ENCODE data around the gene TST.
A peak's percentile ranks its signal among the peaks of the same experiment; 100 is the strongest.

The TST gene

GRCh38 chr22:37019309-37020191 is at the start of gene TST, which contains the start of gene MPST:
Gene TST, minus strand, starts transcription at chr22:37019447. Its CDS starts 715 bp downstream, at chr22:37018732.
Gene MPST, plus strand, starts transcription at chr22:37019742. Its CDS starts 95 bp downstream, at chr22:37019837.
- H2AFZ ChIP-seq (ENCODE audit: low read length) = peak within 1 kb of the TSS; percentile 92

GRCh38 chr22:37068859-37069258 is 49.6 kb upstream of the TST start:
- no peak for DNase-seq
- Histone ChIP-seq H3K4me1 (ENCODE audit: low read length) (no peaks in the 10 kb centered on the region), H3K4me2 (ENCODE audit: low read depth, low read length) (no peak overlapping the region), H3K4me3 (ENCODE audit: low read length) (no peak overlapping the region), H3K79me2 (ENCODE audit: low read length) (no peaks in the 10 kb centered on the region), H3K27me3 (replicated peaks; ENCODE audit: insufficient read depth, low read length) (peaks cover 85% of the 10 kb centered on the region), H4K20me1 (ENCODE audit: insufficient read depth, low read length) (no peaks in the 10 kb centered on the region), H3K9me2 (replicated peaks; ENCODE audit: insufficient read depth, low read length) (no peaks in the 10 kb centered on the region), H3K9ac (ENCODE audit: low read length) (no peak overlapping the region), H3F3A (ENCODE audit: insufficient read depth, low read length) (no peaks in the 10 kb centered on the region), H3K27ac (ENCODE audit: low read length) (no peak overlapping the region), H3K9me3 (replicated peaks; ENCODE audit: insufficient read depth, low read length) (no peaks in the 10 kb centered on the region), H2AFZ (ENCODE audit: low read length) (no peak overlapping the region), H3K36me3 (replicated peaks; ENCODE audit: insufficient read depth, low read length) (no peaks in the 10 kb centered on the region)
- TF ChIP-seq, protein P1, sequence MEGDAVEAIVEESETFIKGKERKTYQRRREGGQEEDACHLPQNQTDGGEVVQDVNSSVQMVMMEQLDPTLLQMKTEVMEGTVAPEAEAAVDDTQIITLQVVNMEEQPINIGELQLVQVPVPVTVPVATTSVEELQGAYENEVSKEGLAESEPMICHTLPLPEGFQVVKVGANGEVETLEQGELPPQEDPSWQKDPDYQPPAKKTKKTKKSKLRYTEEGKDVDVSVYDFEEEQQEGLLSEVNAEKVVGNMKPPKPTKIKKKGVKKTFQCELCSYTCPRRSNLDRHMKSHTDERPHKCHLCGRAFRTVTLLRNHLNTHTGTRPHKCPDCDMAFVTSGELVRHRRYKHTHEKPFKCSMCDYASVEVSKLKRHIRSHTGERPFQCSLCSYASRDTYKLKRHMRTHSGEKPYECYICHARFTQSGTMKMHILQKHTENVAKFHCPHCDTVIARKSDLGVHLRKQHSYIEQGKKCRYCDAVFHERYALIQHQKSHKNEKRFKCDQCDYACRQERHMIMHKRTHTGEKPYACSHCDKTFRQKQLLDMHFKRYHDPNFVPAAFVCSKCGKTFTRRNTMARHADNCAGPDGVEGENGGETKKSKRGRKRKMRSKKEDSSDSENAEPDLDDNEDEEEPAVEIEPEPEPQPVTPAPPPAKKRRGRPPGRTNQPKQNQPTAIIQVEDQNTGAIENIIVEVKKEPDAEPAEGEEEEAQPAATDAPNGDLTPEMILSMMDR (IDR thresholded peaks at IDR 0.05; ENCODE audit: low read length) = no peak
- TF ChIP-seq EZH2 (optimal IDR thresholded peaks at IDR 0.05; ENCODE audit: low read depth, low read length) (no peak), EZH2phosphoT487 (IDR thresholded peaks at IDR 0.05; ENCODE audit: low read length) (no peak)

More at GRCh38 chr22:37019309-37020191, at the start of gene TST, which contains the start of gene MPST:
- H3K4me3 ChIP-seq (ENCODE audit: low read length) = peak within 1 kb of the TSS; percentile 95
- H3F3A ChIP-seq (ENCODE audit: insufficient read depth, low read length) = no peaks in the 10 kb centered on the region
- peak within 1 kb of the TSS; percentile 87 for H3K4me2 ChIP-seq (ENCODE audit: low read depth, low read length)
- peak within 1 kb of the TSS; percentile 79 for H3K9ac ChIP-seq (ENCODE audit: low read length)
- no peaks in the 10 kb centered on the region for H4K20me1 ChIP-seq (ENCODE audit: insufficient read depth, low read length)
- H3K27ac ChIP-seq (ENCODE audit: low read length) = no peak within 1 kb of the TSS
- TF ChIP-seq, protein P1 (IDR thresholded peaks at IDR 0.05; ENCODE audit: low read length) = 0 out of 2 replicates have a peak, but pooled peaks have one; percentile 9
- TF ChIP-seq EZH2phosphoT487 (IDR thresholded peaks at IDR 0.05; ENCODE audit: low read length) (no peak), EZH2 (optimal IDR thresholded peaks at IDR 0.05; ENCODE audit: low read depth, low read length) (no peak)
- no peaks in the 10 kb centered on the region for H3K27me3 ChIP-seq (replicated peaks; ENCODE audit: insufficient read depth, low read length)
- no peaks in the 10 kb centered on the region for H3K36me3 ChIP-seq (replicated peaks; ENCODE audit: insufficient read depth, low read length)
- peaks cover 9% of the 10 kb centered on the region; the same call in 1 of the 2 replicates for H3K79me2 ChIP-seq (ENCODE audit: low read length)
- peak; percentile 59 for DNase-seq
- H3K9me3 ChIP-seq (replicated peaks; ENCODE audit: insufficient read depth, low read length) = no peaks in the 10 kb centered on the region
- H3K9me2 ChIP-seq (replicated peaks; ENCODE audit: insufficient read depth, low read length) = no peaks in the 10 kb centered on the region
- no peaks in the 10 kb centered on the region for H3K4me1 ChIP-seq (ENCODE audit: low read length)

- Histone ChIP-seq H3F3A (ENCODE audit: insufficient read depth, low read length) (no peaks in the 10 kb centered on the region), H3K4me3 (ENCODE audit: low read length) (no peak overlapping the region), H4K20me1 (ENCODE audit: insufficient read depth, low read length) (no peaks in the 10 kb centered on the region), H3K9me3 (replicated peaks; ENCODE audit: insufficient read depth, low read length) (no peaks in the 10 kb centered on the region), H2AFZ (ENCODE audit: low read length) (no peak overlapping the region), H3K9me2 (replicated peaks; ENCODE audit: insufficient read depth, low read length) (no peaks in the 10 kb centered on the region), H3K4me1 (ENCODE audit: low read length) (no peaks in the 10 kb centered on the region), H3K4me2 (ENCODE audit: low read depth, low read length) (no peak overlapping the region), H3K36me3 (replicated peaks; ENCODE audit: insufficient read depth, low read length) (no peaks in the 10 kb centered on the region), H3K27ac (ENCODE audit: low read length) (no peak overlapping the region), H3K79me2 (ENCODE audit: low read length) (no peaks in the 10 kb centered on the region), H3K9ac (ENCODE audit: low read length) (no peak overlapping the region), H3K27me3 (replicated peaks; ENCODE audit: insufficient read depth, low read length) (peaks cover 85% of the 10 kb centered on the region)
- DNase-seq = no peak
- TF ChIP-seq, protein P1 (IDR thresholded peaks at IDR 0.05; ENCODE audit: low read length) = no peak
- TF ChIP-seq EZH2phosphoT487 (IDR thresholded peaks at IDR 0.05; ENCODE audit: low read length) (no peak), EZH2 (optimal IDR thresholded peaks at IDR 0.05; ENCODE audit: low read depth, low read length) (no peak)
Measured at GRCh38 chr22:37067428-37067827, 48.2 kb upstream of the TST start.
